Gastrocnemius medialis (tissue), 4 donors: Measurements from ENCODE around the gene FAM227B. TPM values are rescaled to one million over a fixed set of nuclear protein-coding genes. Genes with fewer than 3 reads are reported as not detected.
"Not testable (repeated sequence)": the region's sequence is repeated elsewhere in the genome, so short reads cannot be mapped to it uniquely, and the experiment has no call there.

Source experiments
- ATAC-seq, 2 donors: fragments of 150-250 bp; one replicate each; pipeline ENCODE4 v1.9.1; 2016
- DNase-seq, 2 donors: peaks; one replicate each; pipeline ENCODE4 v3.0.0-alpha.2; 2019
- H3K27ac ChIP-seq, 4 donors: fragments of 200-600 bp; sonication (generic); 1 replicate in 1 of 4; 2 replicates in 3 of 4; pipeline ENCODE4 v1.5.1; 2016 to 2018; ENCODE audit warnings: mild to moderate bottlenecking in 2 of 4, moderate library complexity in 1 of 4
- H3K27me3 ChIP-seq, 3 donors: fragments of 200-600 bp; sonication (generic) in 2 of 3; 1 replicate in 1 of 3; 2 replicates in 2 of 3; pipeline versions ENCODE4 v1.5.1 to v1.6.0; 2016 to 2019; ENCODE audit warnings: mild to moderate bottlenecking in 1 of 3, moderate library complexity in 1 of 3
- H3K36me3 ChIP-seq, 2 donors: fragments of 200-600 bp; sonication (generic) in 1 of 2; one replicate each; pipeline ENCODE4 v1.5.1; 2017 to 2018
- H3K4me1 ChIP-seq, 2 donors: fragments of 200-600 bp; sonication (generic) in 1 of 2; one replicate each; pipeline ENCODE4 v1.5.1; 2016 to 2017; ENCODE audit warnings: mild to moderate bottlenecking in 2 of 2
- H3K4me3 ChIP-seq, 4 donors: fragments of 200-600 bp; sonication (generic) in 3 of 4; 1 replicate in 1 of 4; 2 replicates in 3 of 4; pipeline ENCODE4 v1.5.1; 2016 to 2019; ENCODE audit warnings: mild to moderate bottlenecking in 2 of 4
- H3K9me3 ChIP-seq, 3 donors: fragments of 200-600 bp; sonication (generic) in 2 of 3; 1 replicate in 1 of 3; 2 replicates in 2 of 3; pipeline ENCODE4 v1.5.1; 2016 to 2019
- CTCF ChIP-seq, 5 experiments: fragments of 450-650 bp in 3 of 5; fragments of 200-600 bp in 2 of 5; sonication (generic) in 2 of 5; IDR thresholded peaks in 4 of 5; conservative IDR thresholded peaks in 1 of 5; 1 replicate in 4 of 5; 2 replicates in 1 of 5; pipeline ENCODE4 v1.5.1; 2016 to 2019; ENCODE audit warnings: antibody characterized with exemption in 5 of 5, mild to moderate bottlenecking in 3 of 5, moderate library complexity in 3 of 5
- POLR2A ChIP-seq, 2 donors: fragments of 450-650 bp; IDR thresholded peaks; one replicate each; pipeline ENCODE4 v1.6.1; 2017; ENCODE audit warnings: antibody characterized with exemption in 2 of 2, mild to moderate bottlenecking in 2 of 2, moderate library complexity in 2 of 2
- in situ Hi-C, 4 donors: fragments of 200-750 bp; cut with MboI; loops; one replicate each; pipeline versions ENCODE4 v1.15.0 to v1.8.0; 2017; ENCODE audit warnings: low sequenced_read_pairs in 4 of 4
- intact Hi-C: fragments of 100-400 bp; cut with DNase I; formaldehyde crosslinking; loops from one replicate; pipeline ENCODE4 v1.15.1; 2023; ENCODE audit warnings: low total_unique reads
- total RNA-seq, 4 donors: library from RNA; depleted of rRNA; stranded (reverse); fragments of >200 nt; gene quantifications; one replicate each; pipeline versions ENCODE4 v1.1.0 to v1.2.3, GENCODE V29; 2016

The FAM227B gene
- total RNA-seq, 4 donors from 2014 or later, result 7.5 to 15.4 (median 11.7) TPM

- in situ Hi-C loops, result loop anchor here in 1 of 4 donors (25.0 kb wide), 1 partner anchor 369 kb away; no protein-coding TSS in a partner anchor
- DNase-seq (no peak), ATAC-seq (no peak)
- no peak for TF ChIP-seq POLR2A (IDR thresholded peaks at IDR 0.05)
- no peak for TF ChIP-seq CTCF (IDR thresholded peaks at IDR 0.05 in 4 of 5, conservative IDR thresholded peaks at IDR 0.05 in 1 of 5)
- Histone ChIP-seq H3K9me3 (no peaks in the 10 kb centered on the region), H3K4me3 (no peak overlapping the region), H3K4me1 (no peaks in the 10 kb centered on the region), H3K27me3 (no peaks in the 10 kb centered on the region), H3K27ac (no peak overlapping the region), H3K36me3 (peaks cover 0 to 12% of the 10 kb centered on the region in 2 donors)
- intact Hi-C loops, result no loop called here
Measured at GRCh38 chr15:49606594-49606993, 14.0 kb downstream of the FAM227B start.

GRCh38 chr15:49605588-49605987 is 15.0 kb downstream of the FAM227B start:
- ATAC-seq (no peak), DNase-seq (no peak)
- no peak for TF ChIP-seq CTCF (IDR thresholded peaks at IDR 0.05 in 4 of 5, conservative IDR thresholded peaks at IDR 0.05 in 1 of 5)
- TF ChIP-seq POLR2A (IDR thresholded peaks at IDR 0.05), result no peak
- intact Hi-C loops (no loop called here), in situ Hi-C loops (loop anchor here in 1 of 4 donors (25.0 kb wide), 1 partner anchor 368 kb away; no protein-coding TSS in a partner anchor)
- Histone ChIP-seq H3K27ac (no peak overlapping the region), H3K27me3 (no peaks in the 10 kb centered on the region), H3K36me3 (peaks cover 0 to 18% of the 10 kb centered on the region in 2 donors), H3K9me3 (no peaks in the 10 kb centered on the region), H3K4me3 (no peak overlapping the region), H3K4me1 (no peaks in the 10 kb centered on the region)

GRCh38 chr15:49604625-49605409 is 15.8 kb downstream of the FAM227B start:
- TF ChIP-seq CTCF (IDR thresholded peaks at IDR 0.05 in 4 of 5, conservative IDR thresholded peaks at IDR 0.05 in 1 of 5) (no peak), POLR2A (IDR thresholded peaks at IDR 0.05) (no peak)
- H3K4me3 ChIP-seq, result no peak overlapping the region
- DNase-seq (no peak), ATAC-seq (no peak)
- in situ Hi-C loops, result loop anchor here in 1 of 4 donors (25.0 kb wide), 1 partner anchor 368 kb away; no protein-coding TSS in a partner anchor
- no peaks in the 10 kb centered on the region for H3K27me3 ChIP-seq
- H3K4me1 ChIP-seq, result no peaks in the 10 kb centered on the region
- no peak overlapping the region for H3K27ac ChIP-seq
- no peaks in the 10 kb centered on the region for H3K9me3 ChIP-seq
- peaks cover 0 to 18% of the 10 kb centered on the region in 2 donors for H3K36me3 ChIP-seq
- intact Hi-C loops, result no loop called here

- H3K36me3 ChIP-seq, H3K27ac ChIP-seq, H3K4me1 ChIP-seq, in situ Hi-C loops, H3K4me3 ChIP-seq, DNase-seq, H3K27me3 ChIP-seq, H3K9me3 ChIP-seq, ATAC-seq, intact Hi-C loops: not testable (repeated sequence)
Measured at GRCh38 chr15:49592829-49593316, 27.7 kb downstream of the FAM227B start.

- ATAC-seq (no peak), DNase-seq (no peak)
- intact Hi-C loops (no loop called here), in situ Hi-C loops (no loop called here)
- Histone ChIP-seq H3K4me3 (no peak overlapping the region), H3K9me3 (no peaks in the 10 kb centered on the region), H3K4me1 (no peaks in the 10 kb centered on the region), H3K27me3 (no peaks in the 10 kb centered on the region), H3K36me3 (peaks cover 0 to 9% of the 10 kb centered on the region in 2 donors), H3K27ac (no peak overlapping the region)
- TF ChIP-seq POLR2A (IDR thresholded peaks at IDR 0.05) (no peak), CTCF (IDR thresholded peaks at IDR 0.05 in 4 of 5, conservative IDR thresholded peaks at IDR 0.05 in 1 of 5) (no peak)
Measured at GRCh38 chr15:49589030-49589429, 31.6 kb downstream of the FAM227B start.
